NCI-H146 (cell line): ENCODE results near the gene MCRIP1.
"Not testable (repeated sequence)": the region's sequence is repeated elsewhere in the genome, so short reads cannot be mapped to it uniquely, and the experiment has no call there.

Experiments
- DNase-seq: peaks from one replicate; lab custom pipeline; 2025; lab: John Stamatoyannopoulos, UW

Gene MCRIP1

GRCh38 chr17:81840826-81841778 is 8.0 kb upstream of the MCRIP1 start:
- no peak for DNase-seq

- not testable (repeated sequence) for DNase-seq
Observed at GRCh38 chr17:81840059-81840458, 7.0 kb upstream of the MCRIP1 start.

DNA sequence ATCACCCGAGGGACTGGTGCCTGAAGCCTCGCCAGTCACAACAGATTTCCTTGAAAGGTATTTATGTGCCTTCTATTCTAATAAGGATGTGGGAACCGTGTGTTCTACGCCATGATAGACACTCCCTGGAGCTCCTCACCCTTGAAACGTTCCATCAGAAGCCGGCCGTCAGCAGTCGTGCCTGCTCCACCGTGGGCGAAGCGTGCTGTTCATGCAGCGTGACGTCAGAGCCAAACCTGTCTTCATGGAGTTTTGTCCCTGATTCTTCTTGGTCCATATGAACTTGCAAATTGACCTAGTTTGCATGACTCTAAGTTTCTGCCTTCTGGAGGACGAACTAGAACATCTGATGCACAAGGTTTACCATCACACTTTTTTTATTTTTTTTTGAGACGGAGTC is 6.2 kb upstream of the MCRIP1 start:
- no peak for DNase-seq

DNA sequence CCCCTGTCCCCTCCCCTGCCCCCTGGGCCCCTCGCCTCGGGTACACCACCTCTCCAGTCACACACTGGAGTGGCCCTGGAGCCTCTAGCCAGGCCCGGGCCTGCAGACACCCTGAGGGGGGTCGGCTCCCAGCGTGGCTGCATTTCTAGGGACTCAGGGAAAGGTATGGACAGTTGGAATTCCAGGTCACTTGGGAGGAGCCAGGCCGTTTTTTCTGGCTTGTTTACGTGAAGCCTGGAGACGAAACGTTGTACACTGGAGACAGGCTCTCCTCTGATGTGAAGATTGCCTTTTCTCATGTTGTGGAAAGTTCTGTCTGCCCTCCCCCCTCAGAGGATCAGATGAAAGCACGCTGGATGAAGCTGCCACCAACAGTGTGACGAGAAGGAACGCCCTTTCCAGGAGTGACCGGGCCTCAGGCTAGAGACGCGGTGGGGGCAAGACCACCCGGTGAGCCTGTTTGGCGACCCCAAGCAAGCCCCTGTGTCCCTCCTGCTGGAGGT is 5.7 kb upstream of the MCRIP1 start:
- no peak for DNase-seq

DNA sequence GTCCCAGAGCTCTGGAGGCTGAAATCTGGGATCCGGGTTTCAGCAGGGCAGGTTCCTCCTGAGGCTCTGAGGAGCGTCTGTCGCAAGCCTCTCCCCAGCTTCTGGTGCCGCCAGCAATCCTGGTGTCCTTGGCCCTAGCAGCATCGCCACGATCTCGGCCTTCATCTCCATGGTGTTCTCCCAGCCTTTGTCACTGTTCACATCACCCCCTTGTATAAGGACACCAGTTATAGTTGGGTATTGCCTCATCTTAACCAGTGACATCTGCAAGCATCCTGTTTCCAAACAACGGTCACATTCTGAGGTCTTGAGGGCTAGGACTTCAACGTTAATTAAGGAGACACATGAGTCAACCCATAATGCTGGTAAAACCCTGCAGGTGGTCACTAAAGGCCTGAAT is 4.5 kb upstream of the MCRIP1 start:
- DNase-seq: no peak

GRCh38 chr17:81834831-81835267 is 1.8 kb upstream of the MCRIP1 start, which contains the start of gene PPP1R27:
Gene PPP1R27, minus strand, starts transcription at chr17:81835050. Its CDS starts 97 bp downstream, at chr17:81834953.
- DNase-seq: no peak

DNA sequence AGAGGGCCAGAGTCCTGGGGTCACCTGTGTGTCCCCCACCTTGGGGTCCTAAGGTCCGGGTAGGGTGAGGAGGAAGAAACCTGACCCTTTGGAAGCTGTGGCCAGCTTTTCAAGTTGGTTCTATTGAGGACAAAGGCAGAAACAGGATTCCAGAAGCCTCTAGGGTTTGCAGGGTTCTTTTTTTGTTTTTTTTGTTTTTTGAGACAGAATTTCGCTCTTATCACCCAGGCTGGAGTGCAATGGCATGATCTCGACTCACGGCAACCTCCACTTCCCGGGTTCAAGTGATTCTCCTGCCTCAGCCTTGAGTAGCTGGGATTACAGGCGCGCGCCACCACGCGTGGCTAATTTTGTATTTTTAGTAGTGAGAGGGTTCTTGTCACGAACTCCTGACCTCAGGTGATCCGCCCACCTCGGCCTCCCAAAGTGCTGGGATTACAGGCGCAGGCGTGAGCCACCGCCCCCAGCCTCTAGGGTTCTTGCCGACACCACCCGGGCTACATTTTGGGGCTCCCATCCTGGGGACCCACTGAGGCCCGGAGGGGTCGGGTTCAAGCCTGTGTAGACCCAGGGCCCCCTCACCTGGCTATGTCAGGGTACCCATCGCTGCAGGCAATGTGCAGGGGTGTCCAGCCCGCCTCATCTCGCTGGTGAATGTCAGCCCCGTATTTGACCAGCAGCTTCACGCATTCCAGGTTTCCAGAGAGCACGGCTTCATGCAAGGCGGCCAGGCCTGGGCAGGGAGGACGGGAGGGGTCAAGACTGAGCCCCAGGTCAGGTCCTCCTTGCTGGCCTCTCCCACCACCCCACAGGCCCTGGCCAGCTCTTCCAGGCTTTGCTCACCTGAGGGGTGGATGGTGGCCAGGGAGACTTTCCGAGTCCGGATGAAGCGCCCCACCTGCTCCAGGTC is 1.1 kb upstream of the MCRIP1 start:
- no peak for DNase-seq

GRCh38 chr17:81832608-81833159 is 407 bp downstream of the MCRIP1 start:
- no peak for DNase-seq

- DNase-seq: peak; percentile 44
Observed at GRCh38 chr17:81831957-81832607, 1.0 kb downstream of the MCRIP1 start.

GRCh38 chr17:81831563-81831956 is 1.5 kb downstream of the MCRIP1 start:
- DNase-seq: no peak

- no peak for DNase-seq
Observed at GRCh38 chr17:81829858-81830257, 3.2 kb downstream of the MCRIP1 start.

- no peak for DNase-seq
Observed at GRCh38 chr17:81828656-81829055, 4.4 kb downstream of the MCRIP1 start.

DNA sequence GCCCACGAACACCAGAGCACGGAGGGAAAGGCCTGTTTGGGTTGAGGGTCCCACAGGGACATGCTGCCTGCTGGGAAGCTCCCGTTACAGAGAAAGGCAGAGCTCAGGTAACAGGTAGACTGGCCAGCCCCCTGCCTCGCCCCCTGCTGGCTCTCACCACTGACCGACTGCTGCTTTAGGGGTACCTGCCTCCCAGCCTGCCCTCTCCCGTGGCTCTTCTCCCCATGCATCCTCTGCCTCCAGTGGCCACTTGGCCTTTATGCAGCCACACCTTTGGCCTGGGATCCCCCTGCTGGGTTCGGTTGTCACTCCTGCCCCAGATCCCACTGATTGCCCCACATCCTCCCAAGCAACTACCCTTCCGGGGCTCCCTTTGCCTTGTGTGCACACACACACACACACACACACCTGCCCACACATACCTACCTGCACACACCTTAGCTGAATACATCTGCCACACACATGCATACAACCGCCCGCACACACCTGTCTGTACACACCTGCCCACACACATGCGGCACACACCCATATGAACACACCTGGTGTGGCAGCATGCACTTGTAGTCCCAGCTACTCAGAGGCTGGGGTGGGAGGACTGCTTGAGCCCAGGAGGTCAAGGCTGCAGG is 7.1 kb downstream of the MCRIP1 start:
- DNase-seq: no peak

- DNase-seq: no peak
Observed at GRCh38 chr17:81824595-81824994, 8.5 kb downstream of the MCRIP1 start.

DNA sequence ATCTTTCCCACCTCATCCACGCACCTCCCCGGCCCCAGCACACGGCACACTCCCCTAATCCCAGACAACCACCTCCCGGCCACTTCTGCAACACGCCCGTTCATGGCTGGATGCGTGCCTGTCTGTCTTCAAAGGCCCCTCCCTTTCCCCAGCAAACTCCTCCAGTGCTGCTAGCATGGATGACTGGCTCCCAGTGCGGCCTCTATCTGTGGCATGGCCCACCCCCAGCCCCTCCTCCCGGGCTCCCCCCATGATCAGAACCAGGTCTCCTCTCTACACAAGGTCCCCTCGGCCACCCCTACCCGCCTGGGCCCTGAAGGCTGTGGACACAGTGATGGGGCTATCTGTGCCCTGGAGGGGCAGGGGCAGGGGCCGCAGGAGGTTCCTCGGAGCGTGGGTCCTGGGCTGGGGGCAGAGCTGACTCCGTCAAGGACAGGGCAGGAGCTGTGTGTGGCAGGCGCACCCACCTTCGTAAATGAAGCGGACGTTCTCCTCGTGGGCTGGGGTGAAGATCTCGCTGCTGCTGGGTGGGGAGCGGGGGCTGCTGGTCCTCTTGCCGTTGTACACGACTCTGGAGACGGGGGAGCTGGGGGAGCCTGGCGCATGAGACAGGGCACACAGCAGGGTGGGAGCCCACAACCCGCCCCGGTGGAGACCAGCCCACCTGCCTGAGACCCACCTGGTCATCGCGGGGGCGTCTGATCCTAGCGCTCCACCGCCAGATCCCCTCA is 9.1 kb downstream of the MCRIP1 start:
- DNase-seq: no peak

DNA sequence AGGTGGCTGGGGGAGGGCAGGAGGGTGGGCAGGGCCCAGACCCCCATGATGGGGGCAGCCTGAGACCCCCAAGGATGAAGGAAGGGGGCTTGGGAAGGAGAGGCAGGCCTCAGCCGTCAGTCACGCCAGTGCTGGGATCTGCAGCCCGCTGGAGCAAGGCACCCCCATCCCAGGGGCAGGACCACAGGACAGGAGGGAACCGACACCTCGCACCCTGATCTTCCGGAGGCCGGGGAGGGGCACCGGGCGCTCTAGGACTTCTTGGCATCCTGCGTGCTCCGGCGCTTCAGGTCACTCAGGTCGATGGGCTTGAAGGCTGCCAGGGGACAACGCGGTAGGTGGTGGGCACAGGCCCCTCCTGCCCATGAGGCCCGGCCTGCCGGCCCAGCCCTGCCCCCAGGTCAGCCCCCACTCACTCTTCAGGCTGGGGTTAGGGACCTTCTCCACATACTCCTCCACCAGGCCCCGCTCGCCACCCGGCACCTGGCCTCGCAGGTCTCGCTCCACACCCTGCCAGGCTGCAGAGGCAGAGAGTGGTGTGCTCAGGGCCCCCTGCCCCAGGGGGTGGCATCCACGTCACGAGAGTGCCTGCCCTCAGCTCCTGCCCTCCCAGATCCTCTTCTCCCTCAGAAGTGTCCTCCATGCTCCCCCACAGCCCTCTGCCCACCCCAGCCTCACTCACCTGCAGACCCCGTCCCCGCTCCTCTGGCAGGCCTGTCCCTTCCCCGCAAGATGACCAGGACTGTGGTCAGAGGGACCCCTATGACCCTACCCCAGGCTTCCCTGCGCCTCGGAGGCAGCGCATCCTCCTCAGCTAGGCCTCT is 9.9 kb downstream of the MCRIP1 start:
- no peak for DNase-seq

GRCh38 chr17:81822312-81822637 is 10.8 kb downstream of the MCRIP1 start:
- DNase-seq: no peak

- DNase-seq: peak; percentile 47
Observed at GRCh38 chr17:81821603-81822311, 11.3 kb downstream of the MCRIP1 start.

- no peak for DNase-seq
Observed at GRCh38 chr17:81821147-81821546, 11.9 kb downstream of the MCRIP1 start.
